Lung (tissue), 12 donors: Measurements from ENCODE around the gene TTC39C. TPM values are rescaled to one million over a fixed set of nuclear protein-coding genes. Genes with fewer than 3 reads are reported as not detected.

Experiments
- ATAC-seq: fragments of 200-7000 bp; cut with Tn5 transposase; one replicate; pipeline ENCODE4 v1.9.1; 2020; ENCODE audit warnings: moderate number of reproducible peaks; ENCODE audit not compliant: insufficient read depth, low FRiP score
- DNase-seq, 3 donors: peaks; one replicate each; pipeline ENCODE4 v3.0.0-alpha.2; 2013 to 2017
- H3K27ac ChIP-seq, 2 donors: one replicate each; pipeline ENCODE4 v1.5.1; 2013; ENCODE audit warnings: mild to moderate bottlenecking in 2 of 2, moderate library complexity in 2 of 2, control low read depth in 1 of 2, inconsistent platforms in 1 of 2, low read depth in 1 of 2, low read length in 1 of 2
- H3K27me3 ChIP-seq, 3 donors: one replicate each; pipeline ENCODE4 v1.5.1; 2013; ENCODE audit warnings: low read length in 2 of 3; ENCODE audit not compliant: control insufficient read depth in 3 of 3, insufficient read depth in 3 of 3
- H3K36me3 ChIP-seq, 4 donors: one replicate each; pipeline ENCODE4 v1.5.1; 2013; ENCODE audit warnings: low read length in 4 of 4, mild to moderate bottlenecking in 1 of 4, moderate library complexity in 1 of 4; ENCODE audit not compliant: control insufficient read depth in 4 of 4, insufficient read depth in 4 of 4
- H3K4me1 ChIP-seq, 5 donors: one replicate each; pipeline ENCODE4 v1.5.1; 2013; ENCODE audit warnings: low read length in 5 of 5, mild to moderate bottlenecking in 2 of 5, moderate library complexity in 1 of 5; ENCODE audit not compliant: control insufficient read depth in 5 of 5, insufficient read depth in 5 of 5
- H3K4me3 ChIP-seq: one replicate; pipeline ENCODE4 v1.5.1; 2013; ENCODE audit warnings: mild to moderate bottlenecking, control low read depth, moderate library complexity
- H3K9ac ChIP-seq, 2 donors: one replicate each; pipeline ENCODE4 v1.5.1; 2013; ENCODE audit warnings: low read length in 2 of 2, control low read depth in 1 of 2; ENCODE audit not compliant: insufficient read depth in 1 of 2
- H3K9me3 ChIP-seq, 4 donors: one replicate each; pipeline ENCODE4 v1.5.1; 2013; ENCODE audit warnings: low read length in 3 of 4, mild to moderate bottlenecking in 1 of 4, moderate library complexity in 1 of 4; ENCODE audit not compliant: control insufficient read depth in 4 of 4, insufficient read depth in 3 of 4
- WGBS, 2 donors: extraction: QIAGEN DNeasy Blood & Tissue Kit; methylation state at CpG; one replicate each; pipeline ENCODE4 v1.1.7; 2013; 5-methylcytosine and 5-hydroxymethylcytosine counted together
- polyA plus RNA-seq, 2 donors: library from polyadenylated mRNA; stranded (reverse); fragments of 200-250 nt; gene quantifications; one replicate each; pipeline ENCODE4 v1.2.1, GENCODE V29; 2013
- total RNA-seq, 2 donors: library from RNA; depleted of rRNA in 1 of 2; stranded (reverse); fragments of >200 nt in 1 of 2; gene quantifications; one replicate each; pipeline ENCODE4 v1.2.1, GENCODE V29; 2014 to 2021
- TF ChIP-seq, protein P1 (sequence below): IDR thresholded peaks from 2 replicates; pipeline ENCODE4 v1.5.1; 2012; ENCODE audit warnings: mild to moderate bottlenecking; ENCODE audit errors: control extremely low read depth, extremely low read depth
- donor health status: control.
- donor health status: control.
- donor health status: Bipolar disorder and iron deficiency.
- donor health status: healthy.
- donor health status: DM: yes; HTN: yes; CAD: no.

Gene TTC39C
- total and polyA plus RNA-seq, 4 donors, result 6.0 to 33.5 (median 19.3) TPM

DNA sequence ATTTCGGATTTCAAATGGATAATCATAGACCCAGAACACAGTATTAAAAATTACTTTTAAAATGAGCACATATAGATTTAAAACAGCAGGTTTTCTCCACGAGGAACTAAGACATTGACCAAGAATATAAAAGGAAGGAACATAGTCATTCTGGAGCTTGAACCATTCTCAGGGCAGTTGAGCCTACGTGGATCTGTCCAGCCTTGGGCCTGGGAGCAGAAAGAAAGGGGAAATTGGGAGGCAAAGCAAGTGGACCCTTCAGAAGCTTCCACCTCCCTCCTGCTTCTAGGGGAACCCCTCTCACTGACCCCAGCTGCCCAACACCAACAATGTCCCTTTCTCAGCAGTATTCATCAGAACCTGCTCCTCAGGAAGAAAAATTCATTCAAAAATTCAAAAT lies 31.4 kb upstream of the TTC39C start:
- DNase-seq (no peak), ATAC-seq (no peak)
- TF ChIP-seq, protein P1, sequence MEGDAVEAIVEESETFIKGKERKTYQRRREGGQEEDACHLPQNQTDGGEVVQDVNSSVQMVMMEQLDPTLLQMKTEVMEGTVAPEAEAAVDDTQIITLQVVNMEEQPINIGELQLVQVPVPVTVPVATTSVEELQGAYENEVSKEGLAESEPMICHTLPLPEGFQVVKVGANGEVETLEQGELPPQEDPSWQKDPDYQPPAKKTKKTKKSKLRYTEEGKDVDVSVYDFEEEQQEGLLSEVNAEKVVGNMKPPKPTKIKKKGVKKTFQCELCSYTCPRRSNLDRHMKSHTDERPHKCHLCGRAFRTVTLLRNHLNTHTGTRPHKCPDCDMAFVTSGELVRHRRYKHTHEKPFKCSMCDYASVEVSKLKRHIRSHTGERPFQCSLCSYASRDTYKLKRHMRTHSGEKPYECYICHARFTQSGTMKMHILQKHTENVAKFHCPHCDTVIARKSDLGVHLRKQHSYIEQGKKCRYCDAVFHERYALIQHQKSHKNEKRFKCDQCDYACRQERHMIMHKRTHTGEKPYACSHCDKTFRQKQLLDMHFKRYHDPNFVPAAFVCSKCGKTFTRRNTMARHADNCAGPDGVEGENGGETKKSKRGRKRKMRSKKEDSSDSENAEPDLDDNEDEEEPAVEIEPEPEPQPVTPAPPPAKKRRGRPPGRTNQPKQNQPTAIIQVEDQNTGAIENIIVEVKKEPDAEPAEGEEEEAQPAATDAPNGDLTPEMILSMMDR, result no peak
- Histone ChIP-seq H3K9me3 (no peaks in the 10 kb centered on the region), H3K27me3 (no peaks in the 10 kb centered on the region), H3K36me3 (no peaks in the 10 kb centered on the region), H3K4me1 (peaks cover 0 to 16% (median 5%) of the 10 kb centered on the region in 5 donors), H3K27ac (no peak overlapping the region), H3K4me3 (no peak overlapping the region), H3K9ac (no peak overlapping the region)
- WGBS, 2 donors, result 54 to 80% methylated on average over 3 of the region's 3 CpGs

DNA sequence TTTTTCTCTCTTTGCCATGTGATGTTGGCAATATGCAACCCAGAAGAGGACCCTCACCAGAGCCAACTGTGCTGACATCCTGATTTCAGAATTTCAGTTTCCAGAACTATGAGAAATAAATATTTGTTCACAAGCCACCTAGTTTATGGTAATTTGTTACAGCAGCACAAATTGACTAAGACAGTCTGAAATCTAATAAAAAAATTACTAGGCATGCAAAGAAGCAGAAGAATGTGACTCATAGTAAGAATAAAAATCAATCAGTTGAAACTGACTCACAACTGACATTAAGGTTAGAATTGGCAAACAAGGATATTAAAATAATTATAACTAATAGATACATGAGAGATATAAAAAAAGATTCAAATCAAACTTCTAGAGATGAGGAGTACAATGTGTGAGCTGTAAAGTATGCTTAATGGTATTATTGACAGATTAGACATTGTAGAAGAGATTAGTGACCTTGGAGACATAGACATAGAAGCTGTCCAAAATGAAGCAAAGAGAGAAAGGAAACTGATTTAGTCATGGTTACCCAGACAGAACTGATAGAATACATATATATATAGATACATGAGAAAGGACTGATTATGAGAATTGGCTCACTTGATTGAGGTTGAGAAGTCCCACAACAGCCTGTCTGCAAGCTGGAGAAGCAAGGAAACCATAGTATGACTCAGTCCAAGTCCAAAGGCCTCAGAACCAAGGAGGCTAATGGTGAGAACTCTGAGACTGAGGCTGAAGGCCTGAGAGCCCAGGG lies 27.8 kb upstream of the TTC39C start:
- H3K36me3 ChIP-seq, result no peaks in the 10 kb centered on the region
- no peak overlapping the region for H3K9ac ChIP-seq
- ATAC-seq (no peak), DNase-seq (no peak)
- TF ChIP-seq, protein P1, result no peak
- H3K4me3 ChIP-seq, result no peak overlapping the region
- no peaks in the 10 kb centered on the region for H3K27me3 ChIP-seq
- no peak overlapping the region for H3K27ac ChIP-seq
- peaks cover 0 to 23% (median 8%) of the 10 kb centered on the region in 5 donors for H3K4me1 ChIP-seq
- H3K9me3 ChIP-seq, result no peaks in the 10 kb centered on the region

DNA sequence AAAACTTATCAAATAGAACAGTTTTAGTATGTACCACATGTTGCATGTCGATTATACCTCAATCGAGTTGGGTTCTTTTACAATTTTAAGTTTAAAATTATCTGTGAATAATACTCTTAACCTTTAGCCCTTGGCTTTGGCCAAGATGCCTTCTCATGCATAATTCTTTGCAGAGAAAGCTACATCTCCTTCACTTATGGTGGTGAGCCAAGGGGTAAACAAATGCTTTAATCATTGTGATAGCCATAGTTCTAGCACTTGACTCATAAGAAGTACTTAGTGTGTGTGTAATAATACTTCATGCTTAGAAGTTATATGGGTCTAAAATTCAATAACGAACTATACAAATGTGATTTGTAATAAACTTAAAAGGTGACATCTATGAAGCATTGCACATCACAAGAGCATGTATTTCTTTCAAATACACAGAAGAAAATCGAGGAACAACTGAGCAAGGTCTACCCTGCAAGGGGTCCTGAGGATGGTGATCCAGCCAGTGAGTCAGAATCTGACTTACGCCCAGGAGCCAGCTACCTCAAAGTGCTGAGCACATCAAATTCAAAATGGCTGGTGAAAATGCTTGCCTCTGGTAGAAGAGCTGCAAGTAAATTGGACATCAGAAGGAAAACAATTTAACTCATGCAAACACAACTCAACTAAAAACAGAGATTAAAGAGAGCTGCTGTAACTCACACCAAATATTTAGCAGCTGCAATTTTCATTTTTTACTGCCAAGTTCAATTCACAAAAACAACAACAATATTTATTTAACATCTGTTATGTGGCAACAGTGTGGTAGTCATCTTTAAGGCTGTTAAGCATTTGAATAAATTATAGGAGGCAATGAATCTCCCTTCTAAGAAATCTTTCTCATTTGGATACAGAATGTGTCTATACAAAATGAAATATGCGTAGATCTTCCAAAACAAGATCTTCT lies 23.8 kb upstream of the TTC39C start:
- TF ChIP-seq, protein P1, result no peak
- Histone ChIP-seq H3K4me3 (no peak overlapping the region), H3K27ac (no peak overlapping the region), H3K36me3 (no peaks in the 10 kb centered on the region), H3K9ac (no peak overlapping the region), H3K9me3 (no peaks in the 10 kb centered on the region), H3K4me1 (peaks cover 0 to 34% (median 5%) of the 10 kb centered on the region in 5 donors), H3K27me3 (no peaks in the 10 kb centered on the region)
- DNase-seq (peak in 1 of 3 donors; percentile 25), ATAC-seq (no peak)
- 73 to 80% methylated on average over 6 of the region's 6 CpGs for WGBS, 2 donors
